Measurements from ENCODE around the gene MFAP3L.

Gene MFAP3L

GRCh38 chr4:170015285-170015684 is 10.9 kb downstream of the MFAP3L start:
- no peaks in the 10 kb centered on the region for H3K9me3 ChIP-seq (ENCODE audit: control insufficient read depth, insufficient read depth, low read length)
- no peaks in the 10 kb centered on the region for H3K36me3 ChIP-seq (ENCODE audit: control insufficient read depth, insufficient read depth, low read length)
- H3K4me3 ChIP-seq (ENCODE audit: low read depth, low read length): no peak overlapping the region

DNA sequence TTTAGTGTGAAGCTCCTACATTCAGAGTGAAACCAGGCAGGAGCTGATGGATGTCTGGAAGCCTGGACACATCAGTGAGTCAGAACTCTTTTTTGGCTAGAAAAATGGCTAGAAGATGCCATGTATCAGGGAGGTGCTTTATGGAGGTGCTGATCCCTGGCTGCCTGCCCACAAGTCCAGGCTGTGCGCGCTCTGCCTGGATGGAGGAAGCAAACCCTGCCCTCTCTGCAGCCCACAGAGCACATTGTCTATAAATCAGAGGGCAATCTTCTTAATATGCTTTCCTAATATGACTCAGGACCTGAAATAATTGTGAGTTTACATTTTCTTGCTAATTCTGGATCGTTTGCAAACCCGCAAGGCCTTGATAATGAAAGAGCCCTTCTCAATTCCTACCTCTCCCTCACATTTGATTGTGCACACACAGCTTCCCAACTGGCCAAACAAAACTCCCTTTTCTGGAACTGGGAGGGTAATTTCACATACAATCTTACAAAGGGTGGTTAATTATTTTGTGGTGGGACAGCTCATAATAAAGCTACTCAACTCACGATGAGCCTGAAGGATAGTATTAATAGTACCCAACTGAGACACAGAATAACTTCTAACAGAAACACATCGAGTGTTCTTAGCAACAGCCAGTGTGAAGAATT is 11.7 kb downstream of the MFAP3L start:
- Histone ChIP-seq H3K9me3 (ENCODE audit: control insufficient read depth, insufficient read depth, low read length) (no peaks in the 10 kb centered on the region), H3K27me3 (ENCODE audit: control insufficient read depth, insufficient read depth, low read length) (no peaks in the 10 kb centered on the region), H3K9ac (ENCODE audit: low read depth, low read length) (no peak overlapping the region), H3K4me3 (ENCODE audit: low read depth, low read length) (no peak overlapping the region), H3K36me3 (ENCODE audit: control insufficient read depth, insufficient read depth, low read length) (no peaks in the 10 kb centered on the region), H3K4me1 (ENCODE audit: control insufficient read depth, insufficient read depth, low read length) (peaks cover 6% of the 10 kb centered on the region)

More at GRCh38 chr4:170015285-170015684, 10.9 kb downstream of the MFAP3L start:
- H3K27me3 ChIP-seq (ENCODE audit: control insufficient read depth, insufficient read depth, low read length): no peaks in the 10 kb centered on the region
- peaks cover 6% of the 10 kb centered on the region for H3K4me1 ChIP-seq (ENCODE audit: control insufficient read depth, insufficient read depth, low read length)
- H3K9ac ChIP-seq (ENCODE audit: low read depth, low read length): no peak overlapping the region

GRCh38 chr4:170012629-170012958 is 13.6 kb downstream of the MFAP3L start:
- Histone ChIP-seq H3K4me1 (ENCODE audit: control insufficient read depth, insufficient read depth, low read length) (peaks cover 6% of the 10 kb centered on the region), H3K9me3 (ENCODE audit: control insufficient read depth, insufficient read depth, low read length) (no peaks in the 10 kb centered on the region), H3K4me3 (ENCODE audit: low read depth, low read length) (no peak overlapping the region), H3K9ac (ENCODE audit: low read depth, low read length) (no peak overlapping the region), H3K36me3 (ENCODE audit: control insufficient read depth, insufficient read depth, low read length) (no peaks in the 10 kb centered on the region), H3K27me3 (ENCODE audit: control insufficient read depth, insufficient read depth, low read length) (no peaks in the 10 kb centered on the region)

- Histone ChIP-seq H3K4me1 (ENCODE audit: control insufficient read depth, insufficient read depth, low read length) (peaks cover 6% of the 10 kb centered on the region), H3K9ac (ENCODE audit: low read depth, low read length) (no peak overlapping the region), H3K36me3 (ENCODE audit: control insufficient read depth, insufficient read depth, low read length) (no peaks in the 10 kb centered on the region), H3K4me3 (ENCODE audit: low read depth, low read length) (no peak overlapping the region), H3K9me3 (ENCODE audit: control insufficient read depth, insufficient read depth, low read length) (no peaks in the 10 kb centered on the region), H3K27me3 (ENCODE audit: control insufficient read depth, insufficient read depth, low read length) (no peaks in the 10 kb centered on the region)
These were observed 14.1 kb downstream of the MFAP3L start for GRCh38 chr4:170011921-170012628.

GRCh38 chr4:170009291-170009690 is 16.9 kb downstream of the MFAP3L start:
- Histone ChIP-seq H3K4me1 (ENCODE audit: control insufficient read depth, insufficient read depth, low read length) (peaks cover 6% of the 10 kb centered on the region), H3K4me3 (ENCODE audit: low read depth, low read length) (no peak overlapping the region), H3K27me3 (ENCODE audit: control insufficient read depth, insufficient read depth, low read length) (no peaks in the 10 kb centered on the region), H3K36me3 (ENCODE audit: control insufficient read depth, insufficient read depth, low read length) (no peaks in the 10 kb centered on the region), H3K9ac (ENCODE audit: low read depth, low read length) (no peak overlapping the region), H3K9me3 (ENCODE audit: control insufficient read depth, insufficient read depth, low read length) (no peaks in the 10 kb centered on the region)

DNA sequence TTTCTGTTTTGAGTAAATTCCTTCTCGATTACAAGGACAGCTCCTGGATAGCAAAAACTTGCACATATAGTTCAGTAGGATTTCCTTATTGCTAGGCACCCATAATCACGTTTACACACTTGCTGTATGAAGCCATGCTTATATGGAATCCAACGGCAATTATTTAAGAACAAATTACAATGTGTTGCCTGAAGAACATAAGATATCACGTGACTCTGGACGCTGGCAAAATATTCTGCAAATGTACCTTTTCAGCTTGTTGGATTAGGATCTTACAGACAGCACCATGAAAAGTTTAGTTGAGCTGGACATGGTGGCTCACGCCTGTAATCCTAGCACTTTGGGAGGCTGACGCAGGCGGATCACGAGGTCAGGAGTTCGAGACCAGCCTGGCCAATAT is 17.4 kb downstream of the MFAP3L start:
- no peaks in the 10 kb centered on the region for H3K36me3 ChIP-seq (ENCODE audit: control insufficient read depth, insufficient read depth, low read length)
- H3K4me1 ChIP-seq (ENCODE audit: control insufficient read depth, insufficient read depth, low read length): peaks cover 6% of the 10 kb centered on the region
- H3K27me3 ChIP-seq (ENCODE audit: control insufficient read depth, insufficient read depth, low read length): no peaks in the 10 kb centered on the region
- H3K9me3 ChIP-seq (ENCODE audit: control insufficient read depth, insufficient read depth, low read length): no peaks in the 10 kb centered on the region
- no peak overlapping the region for H3K4me3 ChIP-seq (ENCODE audit: low read depth, low read length)
- no peak overlapping the region for H3K9ac ChIP-seq (ENCODE audit: low read depth, low read length)

GRCh38 chr4:170008371-170008770 is 17.8 kb downstream of the MFAP3L start:
- no peak overlapping the region for H3K4me3 ChIP-seq (ENCODE audit: low read depth, low read length)
- H3K9ac ChIP-seq (ENCODE audit: low read depth, low read length): no peak overlapping the region
- peaks cover 6% of the 10 kb centered on the region for H3K4me1 ChIP-seq (ENCODE audit: control insufficient read depth, insufficient read depth, low read length)
- H3K9me3 ChIP-seq (ENCODE audit: control insufficient read depth, insufficient read depth, low read length): no peaks in the 10 kb centered on the region
- no peaks in the 10 kb centered on the region for H3K36me3 ChIP-seq (ENCODE audit: control insufficient read depth, insufficient read depth, low read length)
- no peaks in the 10 kb centered on the region for H3K27me3 ChIP-seq (ENCODE audit: control insufficient read depth, insufficient read depth, low read length)

DNA sequence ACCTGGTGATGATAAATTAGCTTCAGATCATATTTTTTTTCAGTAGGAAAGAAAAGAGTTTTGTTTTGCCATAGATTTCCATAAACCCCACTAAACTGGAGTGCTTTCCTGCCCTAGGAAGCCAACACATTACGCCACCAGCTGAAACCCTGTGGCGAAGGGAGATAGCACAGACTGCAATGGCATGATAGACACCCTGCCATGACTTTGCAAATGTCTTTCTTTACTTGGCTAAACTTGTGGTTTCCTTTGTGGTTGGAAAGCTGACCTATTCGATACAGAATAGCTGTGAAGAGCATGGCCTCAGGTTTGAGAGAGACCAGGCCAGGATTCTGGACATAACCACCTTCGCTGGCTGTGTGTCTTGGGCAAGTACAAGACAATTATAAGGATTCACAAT is 19.1 kb downstream of the MFAP3L start:
- Histone ChIP-seq H3K36me3 (ENCODE audit: control insufficient read depth, insufficient read depth, low read length) (no peaks in the 10 kb centered on the region), H3K27me3 (ENCODE audit: control insufficient read depth, insufficient read depth, low read length) (no peaks in the 10 kb centered on the region), H3K4me3 (ENCODE audit: low read depth, low read length) (no peak overlapping the region), H3K4me1 (ENCODE audit: control insufficient read depth, insufficient read depth, low read length) (no peaks in the 10 kb centered on the region), H3K9me3 (ENCODE audit: control insufficient read depth, insufficient read depth, low read length) (no peaks in the 10 kb centered on the region), H3K9ac (ENCODE audit: low read depth, low read length) (no peak overlapping the region)

- no peaks in the 10 kb centered on the region for H3K9me3 ChIP-seq (ENCODE audit: control insufficient read depth, insufficient read depth, low read length)
- H3K9ac ChIP-seq (ENCODE audit: low read depth, low read length): no peak overlapping the region
- H3K36me3 ChIP-seq (ENCODE audit: control insufficient read depth, insufficient read depth, low read length): no peaks in the 10 kb centered on the region
- H3K27me3 ChIP-seq (ENCODE audit: control insufficient read depth, insufficient read depth, low read length): no peaks in the 10 kb centered on the region
- no peaks in the 10 kb centered on the region for H3K4me1 ChIP-seq (ENCODE audit: control insufficient read depth, insufficient read depth, low read length)
- H3K4me3 ChIP-seq (ENCODE audit: low read depth, low read length): no peak overlapping the region
These were observed 20.7 kb downstream of the MFAP3L start for GRCh38 chr4:170005472-170005871.

GRCh38 chr4:170004651-170005295 is 21.4 kb downstream of the MFAP3L start:
- Histone ChIP-seq H3K9ac (ENCODE audit: low read depth, low read length) (no peak overlapping the region), H3K27me3 (ENCODE audit: control insufficient read depth, insufficient read depth, low read length) (no peaks in the 10 kb centered on the region), H3K36me3 (ENCODE audit: control insufficient read depth, insufficient read depth, low read length) (no peaks in the 10 kb centered on the region), H3K4me1 (ENCODE audit: control insufficient read depth, insufficient read depth, low read length) (no peaks in the 10 kb centered on the region), H3K4me3 (ENCODE audit: low read depth, low read length) (no peak overlapping the region), H3K9me3 (ENCODE audit: control insufficient read depth, insufficient read depth, low read length) (no peaks in the 10 kb centered on the region)

GRCh38 chr4:170003071-170004070 is 22.8 kb downstream of the MFAP3L start:
- Histone ChIP-seq H3K9ac (ENCODE audit: low read depth, low read length) (no peak overlapping the region), H3K9me3 (ENCODE audit: control insufficient read depth, insufficient read depth, low read length) (no peaks in the 10 kb centered on the region), H3K4me3 (ENCODE audit: low read depth, low read length) (no peak overlapping the region), H3K27me3 (ENCODE audit: control insufficient read depth, insufficient read depth, low read length) (no peaks in the 10 kb centered on the region), H3K4me1 (ENCODE audit: control insufficient read depth, insufficient read depth, low read length) (no peaks in the 10 kb centered on the region), H3K36me3 (ENCODE audit: control insufficient read depth, insufficient read depth, low read length) (no peaks in the 10 kb centered on the region)

Data from iPS-15b (cell line).